Middle frontal gyrus (tissue), 1 donor: ENCODE data around the gene CAPN9.
"Not testable (repeated sequence)": the region's sequence is repeated elsewhere in the genome, so short reads cannot be mapped to it uniquely, and the experiment has no call there.

ENCODE experiments used
- DNase-seq: peaks from one replicate; pipeline ENCODE4 v3.0.0-alpha.2; 2015; ENCODE audit warnings: low spot score; ENCODE audit errors: extremely low spot score

CAPN9 gene

GRCh38 chr1:230747127-230747730 is at the start of gene CAPN9:
TSS of gene CAPN9 (plus strand) at chr1:230747388. CDS start at chr1:230747497, 109 bp downstream.
- DNase-seq = no peak

GRCh38 chr1:230698130-230698529 is 49.1 kb upstream of the CAPN9 start:
- no peak for DNase-seq

GRCh38 chr1:230698964-230699363 is 48.2 kb upstream of the CAPN9 start:
- not testable (repeated sequence) for DNase-seq

- DNase-seq = no peak
Measured at GRCh38 chr1:230699716-230700115, 47.5 kb upstream of the CAPN9 start.

- no peak for DNase-seq
Measured at GRCh38 chr1:230700132-230700531, 47.1 kb upstream of the CAPN9 start.

- DNase-seq = no peak
Measured at GRCh38 chr1:230701434-230701833, 45.8 kb upstream of the CAPN9 start.

GRCh38 chr1:230701895-230702768 is 45.1 kb upstream of the CAPN9 start:
- DNase-seq = no peak

GRCh38 chr1:230702934-230703678 is 44.1 kb upstream of the CAPN9 start:
- DNase-seq = no peak

- no peak for DNase-seq
Measured at GRCh38 chr1:230703679-230704385, 43.4 kb upstream of the CAPN9 start.

GRCh38 chr1:230704830-230705229 is 42.4 kb upstream of the CAPN9 start:
- DNase-seq = no peak

GRCh38 chr1:230705289-230706019 is 41.7 kb upstream of the CAPN9 start:
- DNase-seq = no peak

- DNase-seq = no peak
Measured at GRCh38 chr1:230706020-230706699, 41.0 kb upstream of the CAPN9 start.

GRCh38 chr1:230706887-230707731 is 40.1 kb upstream of the CAPN9 start:
- DNase-seq = no peak

GRCh38 chr1:230707732-230708630 is 39.2 kb upstream of the CAPN9 start:
- DNase-seq = no peak

GRCh38 chr1:230708631-230709580 is 38.3 kb upstream of the CAPN9 start:
- DNase-seq = no peak

GRCh38 chr1:230709619-230710542 is 37.3 kb upstream of the CAPN9 start:
- no peak for DNase-seq
